ENCODE measurements around the gene PTPRN2. TPM values are rescaled to one million over a fixed set of nuclear protein-coding genes. Genes with fewer than 3 reads are reported as not detected.

PTPRN2 gene
- total and polyA plus RNA-seq, 2 of the 8 experiments (the other 6 are each of a cell fraction or from before 2014, with no cell fraction given) = 2.6 to 4.5 TPM

DNA sequence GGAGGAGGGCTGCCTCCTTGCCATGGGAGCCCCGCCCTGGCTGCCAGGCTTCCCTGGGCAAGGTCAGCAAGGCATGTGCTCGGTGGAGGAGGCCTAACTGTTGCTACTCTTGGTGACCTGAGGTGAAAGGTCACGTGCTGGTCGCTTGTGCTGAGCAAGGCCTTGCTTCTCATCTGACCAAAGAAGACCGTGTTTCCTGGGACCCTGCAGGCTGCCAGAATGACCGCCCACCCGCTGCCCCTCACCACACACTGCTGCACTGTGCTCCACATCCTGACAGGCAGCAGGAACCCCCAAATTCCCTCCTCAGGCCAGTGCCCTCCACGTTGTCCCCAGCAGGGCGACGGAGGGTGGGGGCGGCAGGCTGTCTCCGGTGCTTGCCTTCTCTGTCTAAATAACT lies 808.4 kb downstream of the PTPRN2 start:
- H3K23ac ChIP-seq (ENCODE audit: insufficient read length) = no peak overlapping the region
- no peak overlapping the region for H2BK120ac ChIP-seq (replicated peaks; ENCODE audit: low read depth, low read length)
- H3K14ac ChIP-seq (ENCODE audit: insufficient read length) = no peak overlapping the region
- FAIRE-seq (no peak), DNase-seq (ENCODE audit: low read depth in 1 of 2, low spot score in 2 of 2) (no peak)
- no peak overlapping the region for H3K9ac ChIP-seq (replicated peaks in 1 of 4; ENCODE audit: extremely low read depth in 1 of 4, low read depth in 3 of 4, low read length in 3 of 4)
- no peak overlapping the region for H3K4me2 ChIP-seq (ENCODE audit: insufficient read depth in 1 of 2, low read depth in 2 of 2, low read length in 2 of 2)
- H3K4me1 ChIP-seq (replicated peaks in 1 of 4; ENCODE audit: control insufficient read depth in 3 of 4, insufficient read depth in 4 of 4, low read length in 3 of 4) = no peaks in the 10 kb centered on the region
- H3K56ac ChIP-seq (replicated peaks; ENCODE audit: insufficient read length, low read depth, low read length) = no peak overlapping the region
- H2BK15ac ChIP-seq (ENCODE audit: low read length) = no peak overlapping the region
- no peak overlapping the region for H4K91ac ChIP-seq (replicated peaks; ENCODE audit: insufficient read length, low read length)
- POLR2A ChIA-PET (ENCODE audit: partially characterized antibody) = no interaction called here
- no peak overlapping the region for H3K18ac ChIP-seq (ENCODE audit: extremely low read depth, low read length)
- peaks cover 2% of the 10 kb centered on the region; the same call in 1 of the 2 replicates for H3K23me2 ChIP-seq (ENCODE audit: low read depth, low read length)
- no peak overlapping the region for H3K4me3 ChIP-seq (ENCODE audit: extremely low read depth in 1 of 4, insufficient read depth in 2 of 4, low read depth in 3 of 4, low read length in 4 of 4)
- H3K36me3 ChIP-seq (ENCODE audit: control insufficient read depth in 2 of 4, insufficient read depth in 4 of 4, low read length in 3 of 4) = no peaks in the 10 kb centered on the region
- no peak overlapping the region for H2BK12ac ChIP-seq (ENCODE audit: low read depth, low read length)
- no peak for TF ChIP-seq BACH1 (IDR thresholded peaks at IDR 0.05; ENCODE audit: low read length)
- TF ChIP-seq, protein P1, sequence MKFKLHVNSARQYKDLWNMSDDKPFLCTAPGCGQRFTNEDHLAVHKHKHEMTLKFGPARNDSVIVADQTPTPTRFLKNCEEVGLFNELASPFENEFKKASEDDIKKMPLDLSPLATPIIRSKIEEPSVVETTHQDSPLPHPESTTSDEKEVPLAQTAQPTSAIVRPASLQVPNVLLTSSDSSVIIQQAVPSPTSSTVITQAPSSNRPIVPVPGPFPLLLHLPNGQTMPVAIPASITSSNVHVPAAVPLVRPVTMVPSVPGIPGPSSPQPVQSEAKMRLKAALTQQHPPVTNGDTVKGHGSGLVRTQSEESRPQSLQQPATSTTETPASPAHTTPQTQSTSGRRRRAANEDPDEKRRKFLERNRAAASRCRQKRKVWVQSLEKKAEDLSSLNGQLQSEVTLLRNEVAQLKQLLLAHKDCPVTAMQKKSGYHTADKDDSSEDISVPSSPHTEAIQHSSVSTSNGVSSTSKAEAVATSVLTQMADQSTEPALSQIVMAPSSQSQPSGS (IDR thresholded peaks at IDR 0.05; ENCODE audit: low read length) = no peak
- TF ChIP-seq POU5F1 (IDR thresholded peaks at IDR 0.05; ENCODE audit: low read depth, low read length) = no peak
- TF ChIP-seq CEBPB (IDR thresholded peaks at IDR 0.05; ENCODE audit: low read depth, low read length) = no peak
- no peak for TF ChIP-seq BCL11A (IDR thresholded peaks at IDR 0.05; ENCODE audit: low read depth in 2 of 2, low read length in 2 of 2)
- TF ChIP-seq POLR2A (IDR thresholded peaks at IDR 0.05; ENCODE audit: control extremely low read depth in 1 of 2, low read depth in 2 of 2, low read length in 2 of 2) = no peak
- no peak for TF ChIP-seq POLR2AphosphoS5 (IDR thresholded peaks at IDR 0.05; ENCODE audit: low read depth, low read length)
- no peak for TF ChIP-seq PHF8 (conservative IDR thresholded peaks at IDR 0.05; ENCODE audit: low read depth, low read length)
- no peak overlapping the region for H2AK5ac ChIP-seq (ENCODE audit: low read depth, low read length)
- H3K79me2 ChIP-seq (ENCODE audit: control insufficient read depth in 1 of 2, insufficient read depth in 2 of 2, low read length in 2 of 2) = no peaks in the 10 kb centered on the region
- no peaks in the 10 kb centered on the region for H3K9me3 ChIP-seq (ENCODE audit: insufficient read depth in 2 of 2, low read depth in 1 of 2, low read length in 1 of 2)
- H3K79me1 ChIP-seq (ENCODE audit: low read depth, low read length) = no peaks in the 10 kb centered on the region
- no peak overlapping the region for H2AFZ ChIP-seq (ENCODE audit: low read length)
- H3K27ac ChIP-seq (ENCODE audit: low read depth, low read length) = no peak overlapping the region
- WGBS, 2 experiments (ENCODE audit: extremely low coverage in 1 of 2, insufficient coverage in 1 of 2, insufficient read length in 1 of 2, insufficient replicate concordance in 2 of 2, low coverage in 1 of 2, low lambda C conversion rate in 2 of 2, missing lambda C conversion rate in 1 of 2) = 83% methylated on average over 12 of the region's 12 CpGs; no CpG with 5 or more reads in 1 of the 2 experiments
- H4K5ac ChIP-seq (ENCODE audit: insufficient read length, low read depth, low read length) = no peak overlapping the region
- H3K4ac ChIP-seq (replicated peaks; ENCODE audit: insufficient read length, low read depth, low read length) = no peak overlapping the region
- H3K27me3 ChIP-seq (replicated peaks in 1 of 4; ENCODE audit: control insufficient read depth in 3 of 4, extremely low read depth in 1 of 4, insufficient read depth in 3 of 4, low read length in 3 of 4) = peaks cover 0 to 3% (median 0%) of the 10 kb centered on the region in 4 experiments; a peak in 2 of 7 replicates
- H4K20me1 ChIP-seq (replicated peaks in 1 of 2; ENCODE audit: control insufficient read depth in 1 of 2, insufficient read depth in 2 of 2, low read length in 2 of 2) = no peaks in the 10 kb centered on the region
- H4K8ac ChIP-seq (ENCODE audit: extremely low read depth, insufficient read depth, low read length) = no peak overlapping the region
- H2BK5ac ChIP-seq (ENCODE audit: low read depth, low read length) = no peak overlapping the region
- CTCF ChIA-PET (ENCODE audit: partially characterized antibody) = no interaction called here
- no peak overlapping the region for H2BK20ac ChIP-seq (ENCODE audit: low read length)

All from H1 (cell line).